Neural progenitor cell (in vitro differentiated cells): ENCODE results near the gene MEP1A. TPM values are rescaled to one million over a fixed set of nuclear protein-coding genes. Genes with fewer than 3 reads are reported as not detected.

Experiments
- DNase-seq: peaks from one replicate; pipeline ENCODE4 v3.0.0-alpha.2; 2016; ENCODE audit warnings: low spot score
- H2AFZ ChIP-seq: fragments of 200-600 bp; sonication (generic); replicated peaks from 2 replicates; pipeline ENCODE4 v1.6.1; 2016; ENCODE audit warnings: antibody characterized with exemption
- H3F3A ChIP-seq: fragments of 200-600 bp; sonication (generic); 2 replicates; pipeline ENCODE4 v1.6.1; 2016; ENCODE audit warnings: antibody characterized with exemption, low read depth
- H3K27ac ChIP-seq: fragments of 200-600 bp; sonication (generic); 2 replicates; pipeline ENCODE4 v1.5.1; 2016; ENCODE audit warnings: mild to moderate bottlenecking
- H3K27me3 ChIP-seq: fragments of 200-600 bp; sonication (generic); 2 replicates; pipeline ENCODE4 v1.6.1; 2016; ENCODE audit warnings: mild to moderate bottlenecking, moderate library complexity
- H3K36me3 ChIP-seq: fragments of 200-600 bp; sonication (generic); 2 replicates; pipeline ENCODE4 v1.5.1; 2016
- H3K4me1 ChIP-seq: fragments of 200-600 bp; sonication (generic); 2 replicates; pipeline ENCODE4 v1.6.1; 2016; ENCODE audit warnings: mixed run types
- H3K4me2 ChIP-seq: fragments of 200-600 bp; sonication (generic); 2 replicates; pipeline ENCODE4 v1.6.1; 2016
- H3K4me3 ChIP-seq: fragments of 200-600 bp; sonication (generic); 2 replicates; pipeline ENCODE4 v1.5.1; 2016
- H3K79me2 ChIP-seq: fragments of 200-600 bp; sonication (generic); 2 replicates; pipeline ENCODE4 v1.6.1; 2016; ENCODE audit warnings: low read depth
- H3K9ac ChIP-seq: fragments of 200-600 bp; sonication (generic); 2 replicates; pipeline ENCODE4 v1.6.1; 2016
- H3K9me3 ChIP-seq: fragments of 200-600 bp; sonication (generic); 2 replicates; pipeline ENCODE4 v1.5.1; 2016; ENCODE audit warnings: low read depth
- H4K20me1 ChIP-seq: fragments of 200-600 bp; sonication (generic); 2 replicates; pipeline ENCODE4 v1.6.1; 2016; ENCODE audit warnings: low read depth
- H3K27ac Mint-ChIP-seq: 3 replicates; pipeline ENCODE4 v1.8.0; 2021; ENCODE audit warnings: mixed read lengths
- H3K27me3 Mint-ChIP-seq: 2 replicates; pipeline ENCODE4 v1.8.0; 2022; ENCODE audit warnings: low read depth, mild to moderate bottlenecking, inconsistent platforms, moderate library complexity, mixed read lengths; ENCODE audit not compliant: insufficient read depth
- H3K36me3 Mint-ChIP-seq: 3 replicates; pipeline ENCODE4 v1.8.0; 2021; ENCODE audit warnings: mixed read lengths
- H3K4me1 Mint-ChIP-seq: 3 replicates; pipeline ENCODE4 v1.8.0; 2021; ENCODE audit warnings: mixed read lengths
- H3K4me3 Mint-ChIP-seq: 3 replicates; pipeline ENCODE4 v1.8.0; 2021; ENCODE audit warnings: mild to moderate bottlenecking, moderate library complexity, mixed read lengths
- H3K9me3 Mint-ChIP-seq: 3 replicates; pipeline ENCODE4 v1.8.0; 2020; ENCODE audit warnings: mixed read lengths
- EZH2 ChIP-seq: fragments of 200-600 bp; sonication (generic); IDR thresholded peaks from 2 replicates; pipeline ENCODE4 v1.6.1; 2017; ENCODE audit warnings: antibody characterized with exemption, mild to moderate bottlenecking, moderate library complexity
- EZH2phosphoT487 ChIP-seq: fragments of 200-600 bp; sonication (generic); IDR thresholded peaks from 2 replicates; pipeline ENCODE4 v1.6.1; 2017; ENCODE audit warnings: antibody characterized with exemption
- total RNA-seq: library from RNA; depleted of rRNA; stranded (reverse); fragments of >200 nt; gene quantifications from 2 replicates; pipeline ENCODE4 v1.2.3, GENCODE V29; 2015; ENCODE audit warnings: low replicate concordance
- TF ChIP-seq, protein P1 (sequence below): fragments of 200-600 bp; sonication (generic); IDR thresholded peaks from 2 replicates; pipeline ENCODE4 v1.5.1; 2017; ENCODE audit warnings: antibody characterized with exemption, mild to moderate bottlenecking

MEP1A gene
- total RNA-seq, 1 donor from 2014 or later, result not detected

DNA sequence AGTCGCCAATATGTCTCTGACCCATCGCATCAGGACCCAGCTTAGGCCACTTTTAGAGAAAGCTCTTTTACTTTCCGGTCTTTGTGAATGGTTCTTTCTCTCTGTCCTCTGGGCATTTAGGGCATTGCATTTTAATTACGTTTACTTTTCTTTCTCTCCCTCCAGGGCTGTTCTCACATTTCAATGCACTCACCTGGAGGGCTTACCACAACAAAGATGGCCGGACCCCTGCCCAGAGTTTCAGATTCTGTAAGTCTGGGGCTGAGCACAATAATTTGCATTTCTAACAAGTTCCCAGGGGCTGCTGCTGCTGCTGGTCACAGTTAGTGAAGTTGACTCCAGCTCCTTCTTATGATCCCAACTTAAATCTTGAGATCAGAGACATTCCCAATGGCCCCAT is 43.5 kb upstream of the MEP1A start:
- H3K9me3 Mint-ChIP-seq, result no peaks in the 10 kb centered on the region
- Histone ChIP-seq H3K4me1 (peaks cover 12% of the 10 kb centered on the region), H3K4me3 (no peak overlapping the region), H3K4me2 (peak overlapping the region; percentile 52), H3K9me3 (no peaks in the 10 kb centered on the region), H3K9ac (no peak overlapping the region), H4K20me1 (no peaks in the 10 kb centered on the region), H2AFZ (peak overlapping the region; percentile 88), H3K27ac (peak overlapping the region; percentile 49), H3K27me3 (no peaks in the 10 kb centered on the region), H3K79me2 (no peaks in the 10 kb centered on the region), H3F3A (peaks cover 12% of the 10 kb centered on the region), H3K36me3 (no peaks in the 10 kb centered on the region)
- no peaks in the 10 kb centered on the region for H3K27me3 Mint-ChIP-seq
- DNase-seq, result peak; percentile 40
- H3K4me1 Mint-ChIP-seq, result peaks cover 9% of the 10 kb centered on the region
- H3K27ac Mint-ChIP-seq, result peak overlapping the region; percentile 24
- H3K36me3 Mint-ChIP-seq, result no peaks in the 10 kb centered on the region
- TF ChIP-seq, protein P1, sequence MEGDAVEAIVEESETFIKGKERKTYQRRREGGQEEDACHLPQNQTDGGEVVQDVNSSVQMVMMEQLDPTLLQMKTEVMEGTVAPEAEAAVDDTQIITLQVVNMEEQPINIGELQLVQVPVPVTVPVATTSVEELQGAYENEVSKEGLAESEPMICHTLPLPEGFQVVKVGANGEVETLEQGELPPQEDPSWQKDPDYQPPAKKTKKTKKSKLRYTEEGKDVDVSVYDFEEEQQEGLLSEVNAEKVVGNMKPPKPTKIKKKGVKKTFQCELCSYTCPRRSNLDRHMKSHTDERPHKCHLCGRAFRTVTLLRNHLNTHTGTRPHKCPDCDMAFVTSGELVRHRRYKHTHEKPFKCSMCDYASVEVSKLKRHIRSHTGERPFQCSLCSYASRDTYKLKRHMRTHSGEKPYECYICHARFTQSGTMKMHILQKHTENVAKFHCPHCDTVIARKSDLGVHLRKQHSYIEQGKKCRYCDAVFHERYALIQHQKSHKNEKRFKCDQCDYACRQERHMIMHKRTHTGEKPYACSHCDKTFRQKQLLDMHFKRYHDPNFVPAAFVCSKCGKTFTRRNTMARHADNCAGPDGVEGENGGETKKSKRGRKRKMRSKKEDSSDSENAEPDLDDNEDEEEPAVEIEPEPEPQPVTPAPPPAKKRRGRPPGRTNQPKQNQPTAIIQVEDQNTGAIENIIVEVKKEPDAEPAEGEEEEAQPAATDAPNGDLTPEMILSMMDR, result no peak
- TF ChIP-seq EZH2, result no peak
- no peak for TF ChIP-seq EZH2phosphoT487
- H3K4me3 Mint-ChIP-seq, result no peak overlapping the region

- Mint-ChIP-seq H3K4me1 (peaks cover 9% of the 10 kb centered on the region), H3K36me3 (no peaks in the 10 kb centered on the region), H3K27me3 (no peaks in the 10 kb centered on the region), H3K27ac (no peak overlapping the region), H3K9me3 (no peaks in the 10 kb centered on the region), H3K4me3 (no peak overlapping the region)
- no peak for DNase-seq
- Histone ChIP-seq H4K20me1 (no peaks in the 10 kb centered on the region), H3F3A (peaks cover 12% of the 10 kb centered on the region), H3K9me3 (no peaks in the 10 kb centered on the region), H3K4me1 (peaks cover 13% of the 10 kb centered on the region), H3K79me2 (no peaks in the 10 kb centered on the region), H3K27ac (no peak overlapping the region), H3K36me3 (no peaks in the 10 kb centered on the region), H3K4me2 (no peak overlapping the region), H3K27me3 (no peaks in the 10 kb centered on the region), H3K4me3 (no peak overlapping the region), H3K9ac (no peak overlapping the region), H2AFZ (no peak overlapping the region)
- TF ChIP-seq EZH2 (no peak), EZH2phosphoT487 (no peak)
- TF ChIP-seq, protein P1, result no peak
These were observed 41.5 kb upstream of the MEP1A start for GRCh38 chr6:46751658-46752057.

GRCh38 chr6:46755865-46756264 is 37.3 kb upstream of the MEP1A start:
- Mint-ChIP-seq H3K9me3 (no peaks in the 10 kb centered on the region), H3K36me3 (no peaks in the 10 kb centered on the region), H3K27me3 (no peaks in the 10 kb centered on the region), H3K27ac (no peak overlapping the region), H3K4me1 (no peaks in the 10 kb centered on the region), H3K4me3 (no peak overlapping the region)
- Histone ChIP-seq H4K20me1 (no peaks in the 10 kb centered on the region), H3K79me2 (no peaks in the 10 kb centered on the region), H3F3A (no peaks in the 10 kb centered on the region), H3K4me2 (no peak overlapping the region), H3K4me3 (no peak overlapping the region), H3K27me3 (no peaks in the 10 kb centered on the region), H3K9me3 (no peaks in the 10 kb centered on the region), H3K4me1 (peaks cover 7% of the 10 kb centered on the region), H2AFZ (no peak overlapping the region), H3K9ac (no peak overlapping the region), H3K36me3 (no peaks in the 10 kb centered on the region), H3K27ac (no peak overlapping the region)
- TF ChIP-seq EZH2 (no peak), EZH2phosphoT487 (no peak)
- TF ChIP-seq, protein P1, result no peak
- DNase-seq, result no peak
